VCaP (cell line): ENCODE measurements around the gene DAPK2.

Experiments used
- H3K27ac ChIP-seq: fragments of 450-650 bp; 2 replicates; pipeline ENCODE4 v1.5.1; 2017
- CTCF ChIP-seq: fragments of 450-650 bp; conservative IDR thresholded peaks from 2 replicates; pipeline ENCODE4 v1.5.1; 2017; ENCODE audit warnings: mild to moderate bottlenecking, moderate library complexity

DAPK2 gene

GRCh38 chr15:63879211-63879610, 167.1 kb downstream of the DAPK2 start:
- no peak for TF ChIP-seq CTCF
- no peak overlapping the region for H3K27ac ChIP-seq

- TF ChIP-seq CTCF, result no peak
- no peak overlapping the region for H3K27ac ChIP-seq
These were observed 168.5 kb downstream of the DAPK2 start for GRCh38 chr15:63877713-63878271.

DNA sequence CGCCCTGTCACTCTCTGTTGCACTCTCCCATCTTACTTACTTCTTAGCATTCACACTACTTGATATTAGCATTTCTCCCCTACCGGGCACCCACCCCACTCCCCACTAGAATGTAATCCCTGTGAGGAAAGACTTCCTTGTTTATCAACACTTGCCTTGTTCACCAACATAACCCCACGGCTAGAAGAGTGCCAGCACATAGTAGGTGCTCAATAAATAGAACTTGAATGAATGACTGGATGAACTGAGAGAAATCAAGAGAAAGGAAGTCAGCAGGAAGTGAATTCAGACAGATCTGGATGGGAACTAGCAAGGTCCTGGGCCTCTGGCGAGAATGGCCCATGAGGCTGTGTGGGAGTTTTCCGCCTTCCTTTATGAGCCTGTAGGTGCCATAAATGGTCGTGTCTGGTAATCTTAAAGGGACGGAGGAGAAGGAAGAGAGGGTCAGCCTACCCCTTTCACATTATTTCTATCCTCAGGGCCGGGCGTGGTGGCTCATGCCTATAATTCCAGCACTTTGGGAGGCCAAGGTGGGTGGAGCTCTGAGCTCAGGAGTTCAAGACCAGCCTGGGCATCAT, 170.1 kb downstream of the DAPK2 start:
- H3K27ac ChIP-seq, result no peak overlapping the region
- no peak for TF ChIP-seq CTCF

DNA sequence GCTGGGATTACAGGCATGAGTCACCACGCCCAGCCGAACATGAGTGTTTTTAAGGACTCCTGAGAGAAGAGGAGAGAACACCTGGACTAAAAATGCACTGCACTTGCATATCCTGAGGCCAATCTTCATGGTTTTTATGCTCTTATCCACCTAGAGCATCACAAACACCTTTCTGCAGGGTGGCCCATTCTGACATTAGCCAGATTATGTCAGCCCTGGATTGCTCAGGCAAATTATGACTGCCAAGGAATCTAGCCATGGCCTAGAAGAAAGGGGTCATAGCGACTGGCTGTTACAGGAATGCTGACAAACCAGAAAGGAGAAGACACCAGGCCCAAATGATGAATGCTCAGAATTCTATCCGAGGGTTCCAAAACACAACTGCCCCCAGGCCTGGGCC, 171.7 kb downstream of the DAPK2 start:
- H3K27ac ChIP-seq, result no peak overlapping the region
- no peak for TF ChIP-seq CTCF

DNA sequence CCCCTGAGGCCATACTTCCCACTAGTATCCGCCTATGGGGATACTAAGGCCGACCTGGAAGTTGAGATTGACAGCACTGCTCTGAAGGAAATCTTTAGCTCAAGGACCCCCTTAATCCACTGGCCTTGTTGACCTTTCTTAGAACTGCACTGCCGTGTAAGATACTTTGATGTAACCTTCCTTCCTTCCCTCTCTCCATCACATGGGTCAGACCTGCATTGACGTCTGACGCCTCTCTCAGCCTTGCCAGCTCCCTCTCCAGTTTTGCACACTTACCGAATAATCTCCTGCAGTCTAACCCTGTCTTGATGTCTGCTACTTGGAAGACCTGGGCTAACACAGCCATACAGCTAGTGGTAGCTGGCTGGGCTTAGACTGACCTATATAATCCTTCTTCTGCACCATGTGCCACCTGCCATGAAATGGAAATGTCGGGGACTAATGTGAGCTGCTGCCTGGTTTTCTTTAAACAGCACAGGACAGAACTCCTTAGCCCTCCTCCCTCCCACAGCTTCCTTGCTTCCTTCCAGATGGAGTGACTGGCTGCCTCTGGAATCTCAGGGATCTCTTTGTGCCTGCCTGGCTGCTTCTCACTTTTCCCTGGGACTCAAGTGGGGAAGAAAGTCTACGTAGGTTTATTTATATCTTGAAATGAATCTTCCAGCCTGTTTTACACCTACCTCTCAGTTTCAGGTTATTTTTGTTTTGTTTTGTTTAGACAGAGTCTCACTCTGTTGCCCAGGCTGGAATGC, 173.3 kb downstream of the DAPK2 start:
- no peak for TF ChIP-seq CTCF
- H3K27ac ChIP-seq, result no peak overlapping the region

GRCh38 chr15:63870487-63871209, 175.6 kb downstream of the DAPK2 start:
- H3K27ac ChIP-seq, result no peak overlapping the region
- no peak for TF ChIP-seq CTCF

- no peak overlapping the region for H3K27ac ChIP-seq
- TF ChIP-seq CTCF, result no peak
These were observed 176.3 kb downstream of the DAPK2 start for GRCh38 chr15:63870043-63870394.
